ENCODE data around the gene NPM1.
"Not testable (repeated sequence)": the region's sequence is repeated elsewhere in the genome, so short reads cannot be mapped to it uniquely, and the experiment has no call there.

NPM1 gene

DNA sequence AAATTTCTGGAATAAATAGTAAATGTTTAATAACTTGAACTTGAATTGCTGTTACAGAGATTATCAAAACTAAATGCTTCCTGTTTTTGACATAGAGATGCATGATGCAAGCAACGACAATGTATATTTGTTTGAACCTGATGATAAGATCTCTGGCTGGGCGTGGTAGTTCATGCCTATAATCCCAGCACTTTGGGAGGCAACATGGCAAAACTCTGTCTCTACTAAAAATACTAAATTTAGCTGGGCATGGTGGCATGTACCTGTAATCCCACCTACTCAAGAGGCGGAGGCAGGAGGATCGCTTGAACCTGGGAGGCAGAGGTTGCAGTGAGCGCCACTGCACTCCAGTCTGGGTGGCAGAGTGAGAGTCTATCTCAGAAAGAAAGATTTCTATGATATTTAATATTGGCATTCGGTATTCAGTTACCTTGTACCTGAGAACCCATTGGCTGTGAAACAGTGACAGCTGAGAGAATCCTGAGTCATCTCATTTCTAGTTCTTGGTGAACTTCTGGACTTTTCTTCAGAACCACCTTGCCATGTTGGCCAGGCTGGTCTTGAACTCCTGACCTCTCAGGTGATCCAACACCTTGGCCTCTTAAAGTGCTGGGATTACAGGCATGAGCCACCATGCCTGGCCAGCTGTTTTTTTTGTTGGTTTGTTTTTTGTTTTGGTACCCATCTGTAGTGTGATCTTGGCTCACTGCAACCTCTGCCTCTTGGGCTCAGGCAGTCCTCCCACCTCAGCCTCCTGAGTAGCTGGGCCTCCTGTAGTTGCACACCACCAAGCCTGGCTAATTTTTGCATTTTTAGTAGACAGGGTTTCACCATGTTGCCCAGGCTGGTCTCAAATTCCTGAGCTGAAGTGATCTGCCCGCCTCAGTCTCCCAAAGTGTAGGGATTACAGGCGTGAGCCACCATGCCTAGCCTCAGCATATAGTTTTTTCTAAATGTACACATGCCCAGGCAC lies 21.8 kb downstream of the NPM1 start:
- DNase-seq (ENCODE audit: extremely low spot score, insufficient read length, low read depth) (no peak), FAIRE-seq (no peak)

- no peak for FAIRE-seq
- DNase-seq (ENCODE audit: extremely low spot score, insufficient read length, low read depth): no peak
Observed at GRCh38 chr5:171410181-171410580, 22.5 kb downstream of the NPM1 start.

- DNase-seq (ENCODE audit: extremely low spot score, insufficient read length, low read depth): no peak
- FAIRE-seq: no peak
Observed at GRCh38 chr5:171412186-171412585, 24.5 kb downstream of the NPM1 start.

DNA sequence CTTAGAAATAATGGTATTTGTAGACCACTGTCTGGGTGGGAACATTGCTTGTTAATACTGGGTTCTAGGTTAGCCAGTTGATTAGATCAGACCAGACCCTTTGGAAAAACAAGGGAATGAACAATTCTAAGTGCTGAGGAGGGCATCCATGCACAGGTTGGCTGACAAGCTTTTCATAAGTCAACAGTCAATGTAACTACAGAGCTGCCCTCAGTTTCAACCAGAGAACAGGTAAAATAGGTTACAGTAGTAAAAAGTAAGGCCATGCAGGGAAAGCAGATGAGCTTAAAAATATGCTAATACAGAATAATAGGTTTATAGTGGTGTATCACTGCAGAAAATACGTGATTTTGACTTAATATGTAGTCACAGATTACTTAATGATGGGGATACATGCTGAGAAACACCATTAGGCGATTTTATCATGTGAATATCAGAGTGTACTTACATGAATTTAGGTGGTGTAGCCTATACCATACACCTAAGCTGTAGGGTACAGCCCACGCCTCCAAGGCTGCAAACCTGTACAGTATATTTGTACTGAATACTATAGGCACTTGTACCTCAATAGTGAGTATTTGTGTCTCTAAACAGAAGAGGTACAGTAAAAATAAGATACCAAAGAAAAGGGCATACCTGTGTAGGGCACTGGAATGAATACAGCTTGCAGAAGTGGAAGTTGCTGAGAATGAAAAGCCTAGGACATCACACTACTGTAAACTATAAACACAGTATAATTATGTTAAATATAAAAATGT lies 25.7 kb downstream of the NPM1 start:
- FAIRE-seq (no peak), DNase-seq (ENCODE audit: extremely low spot score, insufficient read length, low read depth) (no peak)

DNA sequence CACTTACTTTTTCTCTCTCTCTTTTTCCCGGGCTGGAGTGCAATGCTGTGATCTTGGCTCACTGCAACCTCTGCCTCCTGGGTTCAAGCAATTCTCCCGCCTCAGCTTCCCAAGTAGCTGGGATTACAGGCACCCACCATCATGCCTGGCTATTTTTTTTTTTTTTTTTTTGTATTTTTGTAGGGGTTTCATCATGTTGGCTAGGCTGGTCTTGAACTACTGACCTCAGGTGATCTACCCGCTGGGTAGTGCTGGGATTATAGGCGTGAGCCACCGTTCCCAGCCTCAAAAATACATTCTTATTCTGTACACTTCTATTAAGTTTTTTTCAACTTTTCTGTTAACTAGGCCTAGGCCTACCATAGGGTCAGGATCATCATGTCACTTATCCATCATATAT lies 26.3 kb downstream of the NPM1 start:
- not testable (repeated sequence) for FAIRE-seq; DNase-seq (ENCODE audit: extremely low spot score, insufficient read length, low read depth)

GRCh38 chr5:171415115-171415730 lies 27.6 kb downstream of the NPM1 start:
- no peak for DNase-seq (ENCODE audit: extremely low spot score, insufficient read length, low read depth)
- FAIRE-seq: no peak

- no peak for DNase-seq (ENCODE audit: extremely low spot score, insufficient read length, low read depth)
- FAIRE-seq: no peak
Observed at GRCh38 chr5:171416160-171417049, 28.8 kb downstream of the NPM1 start.

DNA sequence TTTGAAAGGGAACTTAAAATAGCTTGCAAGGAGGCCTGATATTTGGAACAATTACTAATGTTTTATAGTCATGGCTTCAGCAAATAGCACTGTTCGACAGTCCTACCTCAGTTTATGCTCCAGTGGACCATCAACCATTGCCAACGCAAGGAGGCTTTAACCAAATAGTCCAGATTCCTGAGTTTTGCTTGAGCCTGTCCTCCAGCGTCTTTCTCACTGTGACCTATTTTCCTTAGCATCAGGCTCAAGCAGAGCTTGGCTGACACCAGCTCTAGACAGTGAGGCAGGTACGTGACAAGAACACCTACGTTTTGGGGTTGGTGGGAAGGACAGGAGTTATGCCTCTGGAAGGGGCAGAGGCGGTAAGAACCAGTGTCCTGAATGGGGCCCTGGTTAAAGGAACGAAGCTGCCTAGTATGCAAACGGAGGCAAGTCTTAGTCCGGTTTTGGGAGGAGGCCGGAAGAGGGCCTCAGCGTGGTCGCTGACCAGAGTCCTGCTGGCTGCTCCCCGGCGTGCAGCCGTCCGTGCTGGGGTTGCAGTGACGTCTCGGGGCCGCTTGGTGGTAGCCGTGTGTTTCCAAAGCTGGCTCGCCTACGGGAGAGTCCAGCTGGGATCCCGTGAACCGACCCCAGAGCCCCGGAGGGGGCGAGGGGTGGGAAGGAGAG lies 30.8 kb downstream of the NPM1 start:
- DNase-seq (ENCODE audit: extremely low spot score, insufficient read length, low read depth) (peak; percentile 71), FAIRE-seq (peak; percentile 81)

DNA sequence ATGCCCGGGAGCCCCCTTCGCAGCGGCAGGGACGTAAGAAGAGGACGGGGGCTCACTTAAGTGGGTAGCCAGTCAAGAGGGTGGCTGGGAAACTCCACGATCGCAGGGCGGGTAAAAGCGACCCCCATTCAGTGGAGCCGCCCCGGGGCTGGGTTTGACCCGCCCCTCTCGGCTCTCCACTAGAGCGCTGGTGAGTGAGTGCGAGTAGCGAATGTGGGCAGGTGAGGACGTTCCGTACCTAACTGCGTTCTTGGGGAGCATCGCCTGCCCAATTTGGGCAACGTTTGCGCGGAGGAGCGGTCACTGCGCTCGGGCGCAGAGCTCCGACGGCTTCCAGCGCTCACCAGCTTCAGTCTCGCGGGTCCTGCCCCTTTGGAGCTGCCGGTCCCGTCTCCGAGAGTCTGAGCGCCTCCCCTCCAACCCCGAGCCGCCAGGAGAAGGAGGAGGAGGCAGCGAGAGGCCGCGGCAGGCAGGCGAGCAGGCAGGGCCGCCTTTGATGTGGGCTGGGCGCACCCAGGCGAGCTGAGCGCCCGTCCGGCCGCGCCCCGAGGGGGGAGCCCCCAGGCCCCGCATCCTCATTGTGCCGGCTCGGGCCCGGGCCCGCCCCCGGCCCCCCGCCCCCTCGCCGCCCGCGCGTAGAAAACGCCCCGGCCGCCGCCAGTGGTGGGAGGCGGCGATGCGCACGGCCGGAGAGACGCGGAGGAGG lies 31.5 kb downstream of the NPM1 start, which contains the start of gene FGF18:
FGF18 (plus strand) TSS at position 666 of the 706 bp plus-strand sequence. CDS start 553 bp downstream, outside the sequence.
- FAIRE-seq (no peak), DNase-seq (ENCODE audit: extremely low spot score, insufficient read length, low read depth) (peak; percentile 28)

DNA sequence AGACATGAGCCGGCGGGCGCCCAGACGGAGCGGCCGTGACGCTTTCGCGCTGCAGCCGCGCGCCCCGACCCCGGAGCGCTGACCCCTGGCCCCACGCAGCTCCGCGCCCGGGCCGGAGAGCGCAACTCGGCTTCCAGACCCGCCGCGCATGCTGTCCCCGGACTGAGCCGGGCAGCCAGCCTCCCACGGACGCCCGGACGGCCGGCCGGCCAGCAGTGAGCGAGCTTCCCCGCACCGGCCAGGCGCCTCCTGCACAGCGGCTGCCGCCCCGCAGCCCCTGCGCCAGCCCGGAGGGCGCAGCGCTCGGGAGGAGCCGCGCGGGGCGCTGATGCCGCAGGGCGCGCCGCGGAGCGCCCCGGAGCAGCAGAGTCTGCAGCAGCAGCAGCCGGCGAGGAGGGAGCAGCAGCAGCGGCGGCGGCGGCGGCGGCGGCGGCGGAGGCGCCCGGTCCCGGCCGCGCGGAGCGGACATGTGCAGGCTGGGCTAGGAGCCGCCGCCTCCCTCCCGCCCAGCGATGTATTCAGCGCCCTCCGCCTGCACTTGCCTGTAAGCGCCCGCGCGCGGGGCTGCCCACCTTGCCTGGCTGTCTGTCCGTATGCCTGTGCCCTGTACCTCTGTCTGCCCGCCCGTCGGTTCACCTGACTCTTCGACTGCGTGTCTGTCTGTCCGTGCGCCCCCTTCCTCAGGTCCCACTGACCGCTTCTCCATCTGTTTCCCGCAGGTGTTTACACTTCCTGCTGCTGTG lies 32.2 kb downstream of the NPM1 start:
- peak; percentile 22 for DNase-seq (ENCODE audit: extremely low spot score, insufficient read length, low read depth)
- FAIRE-seq: no peak

DNA sequence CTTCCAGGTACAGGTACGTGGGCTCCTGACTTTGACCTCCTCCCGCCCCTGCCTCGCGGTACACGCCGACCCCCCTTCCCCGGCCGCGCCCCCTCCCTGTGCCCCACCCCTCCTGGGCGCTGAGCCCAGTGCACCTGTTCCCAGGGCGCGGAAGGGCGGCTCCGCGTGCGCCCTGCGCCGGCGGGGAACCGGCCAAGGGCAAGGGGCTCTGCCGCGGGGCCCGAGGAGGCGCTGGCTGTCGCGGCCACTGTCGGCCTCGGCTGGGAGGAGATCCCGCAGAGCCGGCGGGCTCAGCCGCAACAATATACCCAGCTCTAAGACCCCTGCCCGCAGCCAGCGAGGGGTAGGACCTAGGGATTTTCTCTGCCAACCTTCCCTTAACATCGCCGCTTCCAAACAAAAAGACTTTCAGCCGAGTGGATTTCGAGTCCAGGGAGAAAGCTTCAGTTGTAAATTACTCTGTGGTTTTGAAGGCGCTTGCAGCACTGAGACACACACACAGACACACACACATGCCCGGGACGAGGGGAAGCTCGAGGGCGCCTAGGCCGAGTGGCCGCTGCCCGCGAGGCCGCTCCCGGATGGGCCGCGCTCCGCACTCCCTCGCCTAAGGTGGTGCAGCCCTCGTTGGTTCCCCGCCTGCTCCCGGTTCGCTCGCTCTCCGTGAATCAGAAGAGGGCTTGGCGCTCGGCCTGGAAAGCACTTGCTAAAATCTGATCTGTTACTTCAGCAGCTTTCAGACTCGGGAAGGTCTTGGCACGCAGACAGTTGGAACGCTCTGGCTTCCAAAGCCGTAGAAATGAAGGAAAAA lies 33.0 kb downstream of the NPM1 start:
- DNase-seq (ENCODE audit: extremely low spot score, insufficient read length, low read depth) (no peak), FAIRE-seq (no peak)

- DNase-seq (ENCODE audit: extremely low spot score, insufficient read length, low read depth): no peak
- no peak for FAIRE-seq
Observed at GRCh38 chr5:171421331-171422262, 33.9 kb downstream of the NPM1 start.

- DNase-seq (ENCODE audit: extremely low spot score, insufficient read length, low read depth) (no peak), FAIRE-seq (no peak)
Observed at GRCh38 chr5:171422495-171422894, 34.8 kb downstream of the NPM1 start.

GRCh38 chr5:171422902-171423663 lies 35.4 kb downstream of the NPM1 start:
- FAIRE-seq: no peak
- no peak for DNase-seq (ENCODE audit: extremely low spot score, insufficient read length, low read depth)

DNA sequence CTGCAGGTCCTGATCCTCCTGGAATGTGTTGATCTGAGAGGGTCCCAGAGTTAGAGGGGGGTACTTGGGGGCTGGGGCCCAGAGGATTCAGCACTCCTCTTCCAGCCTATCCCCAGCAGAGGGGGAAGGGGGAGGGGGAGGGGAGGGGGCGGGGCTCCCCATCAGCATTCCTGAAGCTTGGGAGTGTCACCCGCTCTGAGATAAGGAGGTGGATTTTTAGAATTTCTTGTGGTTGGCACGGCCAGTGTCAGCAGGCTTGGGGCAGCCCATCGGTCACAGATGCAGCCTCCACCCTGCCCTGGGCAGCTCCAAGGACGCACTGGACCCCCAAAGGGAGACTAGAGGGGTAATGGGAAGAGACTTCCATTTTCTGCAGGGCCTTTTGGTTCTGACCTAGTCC lies 37.1 kb downstream of the NPM1 start:
- no peak for FAIRE-seq
- no peak for DNase-seq (ENCODE audit: extremely low spot score, insufficient read length, low read depth)
